Vagina (tissue), 2 donors: ENCODE measurements around the gene MVD. TPM values are rescaled to one million over a fixed set of nuclear protein-coding genes. Genes with fewer than 3 reads are reported as not detected.

Source experiments
- DNase-seq, 2 donors: peaks; one replicate each; pipeline ENCODE4 v3.0.0-alpha.2; 2017; ENCODE audit errors: extremely low spot score in 2 of 2
- H3K27ac ChIP-seq: fragments of 200-600 bp; sonication (generic); one replicate; pipeline ENCODE4 v1.5.1; 2019
- H3K27me3 ChIP-seq: fragments of 200-600 bp; sonication (generic); one replicate; pipeline ENCODE4 v1.5.1; 2019
- H3K36me3 ChIP-seq, 2 donors: fragments of 200-600 bp; sonication (generic); one replicate each; pipeline ENCODE4 v1.5.1; 2017 to 2019
- H3K4me1 ChIP-seq: fragments of 200-600 bp; sonication (generic); one replicate; pipeline ENCODE4 v1.5.1; 2019
- H3K4me3 ChIP-seq, 2 donors: fragments of 200-600 bp; sonication (generic); 1 replicate in 1 of 2; 2 replicates in 1 of 2; pipeline ENCODE4 v1.5.1; 2016 to 2019
- H3K9me3 ChIP-seq: fragments of 200-600 bp; sonication (generic); one replicate; pipeline ENCODE4 v1.5.1; 2019
- POLR2A ChIP-seq, 2 donors: fragments of 450-650 bp; IDR thresholded peaks; one replicate each; pipeline ENCODE4 v1.6.1; 2017; ENCODE audit warnings: antibody characterized with exemption in 2 of 2, mild to moderate bottlenecking in 2 of 2, moderate library complexity in 2 of 2
- POLR2AphosphoS5 ChIP-seq, 2 donors: sonication (generic); formaldehyde crosslinking; IDR thresholded peaks; one replicate each; pipeline ENCODE4 v1.9.0; 2017; ENCODE audit warnings: antibody characterized with exemption in 2 of 2, mild to moderate bottlenecking in 2 of 2, low read depth in 1 of 2; ENCODE audit not compliant: insufficient read depth in 1 of 2
- intact Hi-C: fragments of 100-400 bp; cut with DNase I; formaldehyde crosslinking; loops from one replicate; pipeline ENCODE4 v1.15.1; 2023
- total RNA-seq: library from RNA; depleted of rRNA; stranded (reverse); fragments of >200 nt; gene quantifications from one replicate; pipeline ENCODE4 v1.2.3, GENCODE V29; 2016
- TF ChIP-seq, protein P1 (sequence below), 3 experiments: fragments of 450-650 bp in 2 of 3; fragments of 200-600 bp in 1 of 3; sonication (generic) in 1 of 3; IDR thresholded peaks; one replicate each; pipeline ENCODE4 v1.5.1; 2017 to 2019; ENCODE audit warnings: antibody characterized with exemption in 3 of 3, mild to moderate bottlenecking in 2 of 3, moderate library complexity in 2 of 3

MVD gene
- total RNA-seq, 1 donor from 2014 or later: 33.1 TPM

DNA sequence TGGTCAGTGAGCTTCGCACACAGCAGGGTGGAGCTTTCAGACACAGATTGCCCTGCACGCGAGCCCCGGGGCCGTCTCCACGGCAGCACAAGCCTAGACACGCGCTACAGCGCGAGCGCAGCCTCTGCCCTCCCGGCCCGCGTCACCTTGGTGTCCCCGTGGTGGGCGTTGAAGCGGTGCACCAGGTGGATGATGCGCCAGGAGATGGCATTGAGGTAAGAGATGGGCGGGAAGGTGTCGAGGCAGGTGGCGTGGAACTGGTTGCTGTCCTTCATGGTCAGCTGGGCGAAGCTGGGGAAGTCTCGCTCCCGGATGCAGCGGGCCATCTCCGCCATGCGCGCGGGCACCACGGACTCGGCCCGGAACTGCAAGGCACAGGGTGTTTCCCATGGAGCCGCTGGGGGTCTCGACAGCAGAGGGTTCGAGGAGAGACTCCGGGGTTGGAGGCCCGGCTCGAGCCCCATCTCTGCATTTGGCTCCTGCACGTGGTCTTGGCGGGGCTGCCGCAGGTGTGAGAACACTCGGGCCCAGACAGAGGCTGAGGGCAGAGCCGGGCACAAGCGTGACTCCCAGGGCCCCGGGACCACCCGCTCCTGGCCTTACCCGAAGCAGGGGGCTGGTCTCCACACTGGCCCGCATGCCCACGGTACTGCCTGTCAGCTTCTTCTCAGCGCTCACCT lies 7.7 kb downstream of the MVD start:
- no peaks in the 10 kb centered on the region for H3K36me3 ChIP-seq
- intact Hi-C loops: no loop called here
- no peak overlapping the region for H3K27ac ChIP-seq
- no peak for DNase-seq
- no peaks in the 10 kb centered on the region for H3K27me3 ChIP-seq
- TF ChIP-seq POLR2AphosphoS5 (IDR thresholded peaks at IDR 0.05; ENCODE audit: insufficient read depth in 1 of 2, low read depth in 1 of 2) (no peak), POLR2A (IDR thresholded peaks at IDR 0.05) (no peak)
- TF ChIP-seq, protein P1, sequence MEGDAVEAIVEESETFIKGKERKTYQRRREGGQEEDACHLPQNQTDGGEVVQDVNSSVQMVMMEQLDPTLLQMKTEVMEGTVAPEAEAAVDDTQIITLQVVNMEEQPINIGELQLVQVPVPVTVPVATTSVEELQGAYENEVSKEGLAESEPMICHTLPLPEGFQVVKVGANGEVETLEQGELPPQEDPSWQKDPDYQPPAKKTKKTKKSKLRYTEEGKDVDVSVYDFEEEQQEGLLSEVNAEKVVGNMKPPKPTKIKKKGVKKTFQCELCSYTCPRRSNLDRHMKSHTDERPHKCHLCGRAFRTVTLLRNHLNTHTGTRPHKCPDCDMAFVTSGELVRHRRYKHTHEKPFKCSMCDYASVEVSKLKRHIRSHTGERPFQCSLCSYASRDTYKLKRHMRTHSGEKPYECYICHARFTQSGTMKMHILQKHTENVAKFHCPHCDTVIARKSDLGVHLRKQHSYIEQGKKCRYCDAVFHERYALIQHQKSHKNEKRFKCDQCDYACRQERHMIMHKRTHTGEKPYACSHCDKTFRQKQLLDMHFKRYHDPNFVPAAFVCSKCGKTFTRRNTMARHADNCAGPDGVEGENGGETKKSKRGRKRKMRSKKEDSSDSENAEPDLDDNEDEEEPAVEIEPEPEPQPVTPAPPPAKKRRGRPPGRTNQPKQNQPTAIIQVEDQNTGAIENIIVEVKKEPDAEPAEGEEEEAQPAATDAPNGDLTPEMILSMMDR (IDR thresholded peaks at IDR 0.05): no peak
- H3K4me3 ChIP-seq: no peak overlapping the region
- H3K4me1 ChIP-seq: peaks cover 16% of the 10 kb centered on the region
- no peaks in the 10 kb centered on the region for H3K9me3 ChIP-seq

DNA sequence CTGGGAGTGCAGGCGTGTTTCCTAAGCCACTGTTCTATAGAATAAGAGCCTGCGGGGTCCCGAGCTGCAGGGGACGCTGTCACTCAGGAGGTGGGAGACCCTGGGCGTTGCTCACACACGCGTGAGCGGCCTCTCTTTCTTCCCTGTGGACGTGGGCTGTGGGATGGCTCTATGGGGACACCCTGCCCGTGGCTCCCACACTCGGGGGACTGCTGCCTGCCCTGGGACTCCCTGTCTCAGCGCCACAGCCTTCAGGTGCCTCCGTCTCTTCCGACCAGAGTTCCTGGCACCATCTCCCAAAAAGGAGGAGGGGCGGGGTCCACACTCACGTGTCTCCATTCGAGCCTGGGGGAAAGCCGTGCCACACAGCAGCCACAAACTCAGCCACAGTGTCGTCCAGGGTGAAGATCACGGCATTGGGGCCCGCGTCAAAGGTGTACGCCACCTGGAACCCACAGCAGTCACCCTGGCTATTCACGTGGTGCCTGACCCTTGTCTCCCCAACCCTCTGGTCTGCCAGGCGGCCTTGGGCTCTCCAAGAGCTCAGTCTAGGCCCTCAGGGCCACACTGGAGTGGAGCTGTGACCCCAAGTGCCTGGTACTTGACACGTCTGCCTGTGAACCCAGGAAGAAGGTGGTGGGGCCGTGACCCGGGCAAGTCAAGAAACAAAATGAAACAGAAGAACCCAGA lies 8.4 kb downstream of the MVD start:
- DNase-seq: no peak
- Histone ChIP-seq H3K9me3 (no peaks in the 10 kb centered on the region), H3K27me3 (no peaks in the 10 kb centered on the region), H3K36me3 (no peaks in the 10 kb centered on the region), H3K4me1 (peaks cover 22% of the 10 kb centered on the region), H3K27ac (no peak overlapping the region), H3K4me3 (no peak overlapping the region)
- TF ChIP-seq POLR2A (IDR thresholded peaks at IDR 0.05) (no peak), POLR2AphosphoS5 (IDR thresholded peaks at IDR 0.05; ENCODE audit: insufficient read depth in 1 of 2, low read depth in 1 of 2) (no peak)
- TF ChIP-seq, protein P1 (IDR thresholded peaks at IDR 0.05): no peak
- intact Hi-C loops: no loop called here

DNA sequence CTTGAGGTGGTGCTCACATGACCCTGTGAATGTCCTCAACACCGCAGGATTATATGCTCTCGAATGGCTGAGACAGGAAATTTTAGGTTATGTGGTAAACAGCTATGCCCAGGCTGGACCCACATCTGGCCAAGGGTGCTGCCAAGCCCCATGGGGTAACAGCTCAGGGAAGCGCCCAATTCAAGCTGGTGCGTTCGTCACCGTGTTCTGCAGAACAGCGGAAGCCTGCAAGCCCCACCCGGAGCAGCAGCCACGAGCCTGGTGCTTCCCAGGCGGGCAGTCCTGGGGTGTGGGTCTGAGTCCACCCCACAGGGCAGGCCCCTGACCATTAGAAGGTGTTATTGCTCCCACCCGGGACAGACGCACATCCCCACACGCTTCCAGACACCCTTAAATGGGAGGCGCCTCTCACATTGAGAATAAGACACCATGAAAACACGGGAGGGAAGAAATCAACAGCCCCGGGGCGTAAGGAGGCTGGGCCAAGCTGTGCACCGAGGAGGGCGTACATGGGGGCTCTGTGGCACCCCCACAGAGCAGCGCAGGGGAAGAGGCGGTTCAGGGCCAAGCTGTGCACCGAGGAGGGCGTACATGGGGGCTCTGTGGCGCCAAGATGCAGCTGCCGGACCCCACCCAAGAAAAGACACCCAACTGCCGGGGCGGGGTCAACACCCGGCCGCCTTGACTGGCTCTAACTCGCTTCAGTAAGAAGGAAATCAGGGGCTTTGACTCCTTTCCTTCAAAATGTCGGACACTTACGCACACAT lies 9.1 kb downstream of the MVD start:
- DNase-seq: no peak
- Histone ChIP-seq H3K4me3 (no peak overlapping the region), H3K36me3 (no peaks in the 10 kb centered on the region), H3K27me3 (no peaks in the 10 kb centered on the region), H3K9me3 (no peaks in the 10 kb centered on the region), H3K27ac (no peak overlapping the region), H3K4me1 (peaks cover 27% of the 10 kb centered on the region)
- TF ChIP-seq, protein P1 (IDR thresholded peaks at IDR 0.05): no peak
- TF ChIP-seq POLR2A (IDR thresholded peaks at IDR 0.05): no peak
- TF ChIP-seq POLR2AphosphoS5 (IDR thresholded peaks at IDR 0.05; ENCODE audit: insufficient read depth in 1 of 2, low read depth in 1 of 2): no peak
- intact Hi-C loops: no loop called here

DNA sequence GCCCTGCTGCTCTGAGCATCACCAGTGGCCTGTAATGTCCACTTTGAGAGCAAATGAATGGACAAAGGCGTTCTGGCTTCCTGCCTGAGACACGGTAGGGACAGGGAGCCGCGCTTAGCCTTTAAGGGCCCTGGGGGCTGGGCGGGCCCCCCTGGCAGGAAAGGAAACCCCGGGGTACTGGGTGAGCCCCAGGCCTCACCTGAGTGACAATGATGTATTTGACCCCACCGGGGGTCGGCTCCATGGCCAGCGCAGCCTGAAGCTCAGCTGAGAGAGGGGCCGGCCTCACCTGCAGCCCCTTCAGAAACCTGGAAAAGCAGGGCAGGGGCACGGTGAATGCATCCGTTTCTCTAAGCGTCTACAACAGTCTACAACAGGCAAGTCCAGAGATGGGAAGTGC lies 9.8 kb downstream of the MVD start:
- Histone ChIP-seq H3K4me3 (no peak overlapping the region), H3K36me3 (no peaks in the 10 kb centered on the region), H3K27me3 (no peaks in the 10 kb centered on the region), H3K9me3 (no peaks in the 10 kb centered on the region), H3K27ac (no peak overlapping the region), H3K4me1 (peaks cover 27% of the 10 kb centered on the region)
- DNase-seq: no peak
- TF ChIP-seq POLR2A (IDR thresholded peaks at IDR 0.05) (no peak), POLR2AphosphoS5 (IDR thresholded peaks at IDR 0.05; ENCODE audit: insufficient read depth in 1 of 2, low read depth in 1 of 2) (no peak)
- TF ChIP-seq, protein P1 (IDR thresholded peaks at IDR 0.05): no peak
- intact Hi-C loops: no loop called here
